ENCODE results near the gene C1orf174. TPM values are rescaled to one million over a fixed set of nuclear protein-coding genes. Genes with fewer than 3 reads are reported as not detected.

C1orf174 gene
- total RNA-seq, 1 donor from 2014 or later: 19.8 TPM

DNA sequence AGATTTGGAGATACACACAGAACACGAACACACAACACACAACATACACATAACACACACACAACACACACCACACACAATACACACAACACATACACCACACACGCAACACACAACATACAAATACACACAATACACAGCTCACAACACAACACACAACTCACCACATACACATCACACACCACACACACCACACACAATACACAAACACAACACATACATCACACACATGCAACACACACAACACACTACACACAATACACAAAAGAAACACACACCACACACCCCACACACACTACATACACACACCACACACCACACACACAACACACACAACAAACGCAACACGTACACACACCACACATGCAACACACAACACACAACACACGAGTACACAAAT lies 29.1 kb upstream of the C1orf174 start:
- Histone ChIP-seq H3K27ac (no peak overlapping the region), H3K4me1 (no peaks in the 10 kb centered on the region), H3K9me3 (no peaks in the 10 kb centered on the region), H3K36me3 (no peaks in the 10 kb centered on the region), H3K4me3 (no peak overlapping the region), H3K27me3 (ENCODE audit: low read depth) (peaks cover 34% of the 10 kb centered on the region)
- ATAC-seq (no peak), DNase-seq (no peak)
- intact Hi-C loops (cut with DNase I): no loop called here
- TF ChIP-seq, protein P1, sequence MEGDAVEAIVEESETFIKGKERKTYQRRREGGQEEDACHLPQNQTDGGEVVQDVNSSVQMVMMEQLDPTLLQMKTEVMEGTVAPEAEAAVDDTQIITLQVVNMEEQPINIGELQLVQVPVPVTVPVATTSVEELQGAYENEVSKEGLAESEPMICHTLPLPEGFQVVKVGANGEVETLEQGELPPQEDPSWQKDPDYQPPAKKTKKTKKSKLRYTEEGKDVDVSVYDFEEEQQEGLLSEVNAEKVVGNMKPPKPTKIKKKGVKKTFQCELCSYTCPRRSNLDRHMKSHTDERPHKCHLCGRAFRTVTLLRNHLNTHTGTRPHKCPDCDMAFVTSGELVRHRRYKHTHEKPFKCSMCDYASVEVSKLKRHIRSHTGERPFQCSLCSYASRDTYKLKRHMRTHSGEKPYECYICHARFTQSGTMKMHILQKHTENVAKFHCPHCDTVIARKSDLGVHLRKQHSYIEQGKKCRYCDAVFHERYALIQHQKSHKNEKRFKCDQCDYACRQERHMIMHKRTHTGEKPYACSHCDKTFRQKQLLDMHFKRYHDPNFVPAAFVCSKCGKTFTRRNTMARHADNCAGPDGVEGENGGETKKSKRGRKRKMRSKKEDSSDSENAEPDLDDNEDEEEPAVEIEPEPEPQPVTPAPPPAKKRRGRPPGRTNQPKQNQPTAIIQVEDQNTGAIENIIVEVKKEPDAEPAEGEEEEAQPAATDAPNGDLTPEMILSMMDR (IDR thresholded peaks at IDR 0.05): no peak

DNA sequence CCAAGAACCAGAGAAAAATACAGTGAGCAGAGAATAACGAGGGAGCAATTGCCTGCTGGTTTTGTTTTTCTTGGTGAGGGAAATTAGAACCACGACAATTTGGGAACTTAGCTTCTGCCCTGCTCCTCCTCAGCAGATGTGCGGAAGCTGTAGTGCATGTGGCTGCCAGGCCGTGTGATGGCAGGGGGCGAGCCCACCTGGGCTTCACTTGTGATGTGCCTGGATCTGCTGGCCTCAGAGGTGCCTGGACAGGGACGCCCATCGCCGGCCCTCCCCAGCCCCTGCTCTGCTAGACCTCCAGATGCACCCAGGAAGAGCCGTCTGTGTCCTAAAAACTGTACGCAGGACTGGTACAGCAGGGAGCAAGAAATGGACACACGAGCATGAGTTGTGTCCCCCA lies 28.5 kb upstream of the C1orf174 start:
- Histone ChIP-seq H3K27ac (no peak overlapping the region), H3K27me3 (ENCODE audit: low read depth) (peaks cover 34% of the 10 kb centered on the region), H3K36me3 (no peaks in the 10 kb centered on the region), H3K4me3 (no peak overlapping the region), H3K4me1 (no peaks in the 10 kb centered on the region), H3K9me3 (no peaks in the 10 kb centered on the region)
- intact Hi-C loops (cut with DNase I): no loop called here
- TF ChIP-seq, protein P1 (IDR thresholded peaks at IDR 0.05): no peak
- DNase-seq (no peak), ATAC-seq (no peak)

DNA sequence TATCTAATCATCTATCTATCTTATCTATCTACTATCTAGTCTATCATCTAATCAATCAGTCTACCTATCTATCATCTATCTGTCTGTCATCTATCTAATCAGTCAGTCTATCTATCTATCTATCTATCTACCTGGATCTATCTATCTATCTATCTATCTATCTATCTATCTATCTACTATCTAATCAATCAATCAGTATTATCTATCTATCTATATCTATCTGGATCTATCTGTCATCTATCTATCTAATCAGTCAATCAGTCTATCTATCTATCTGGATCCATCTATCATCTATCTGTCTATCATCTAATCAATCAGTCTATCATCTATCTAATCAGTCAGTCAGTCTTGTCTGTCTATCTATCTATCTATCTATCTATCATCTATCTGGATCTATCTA lies 26.9 kb upstream of the C1orf174 start:
- no peak for ATAC-seq

DNA sequence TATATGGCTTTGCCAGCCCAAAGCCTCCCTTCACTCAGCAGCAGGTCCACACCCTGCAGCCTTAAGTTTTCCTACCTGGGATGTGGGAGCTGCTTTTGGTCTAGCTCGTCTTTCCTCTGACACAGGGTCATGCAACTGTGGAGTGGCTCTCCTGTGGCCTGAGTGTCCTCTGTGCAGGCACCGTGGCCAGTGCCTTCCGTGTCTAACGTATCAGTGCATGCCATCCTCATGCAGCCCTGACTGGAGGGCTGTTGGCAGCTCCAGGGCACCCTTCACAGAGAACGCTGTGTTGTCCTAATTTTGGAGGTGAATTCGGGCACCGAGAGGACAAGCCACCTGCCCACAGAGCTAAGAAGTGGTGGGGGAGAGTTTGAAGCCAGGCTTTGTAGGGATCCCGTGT lies 25.7 kb upstream of the C1orf174 start:
- H3K4me1 ChIP-seq: no peaks in the 10 kb centered on the region
- peaks cover 30% of the 10 kb centered on the region for H3K27me3 ChIP-seq (ENCODE audit: low read depth)
- no peak for DNase-seq
- H3K27ac ChIP-seq: no peak overlapping the region
- no peaks in the 10 kb centered on the region for H3K36me3 ChIP-seq
- no peak overlapping the region for H3K4me3 ChIP-seq
- H3K9me3 ChIP-seq: no peaks in the 10 kb centered on the region
- TF ChIP-seq, protein P1 (IDR thresholded peaks at IDR 0.05): no peak
- ATAC-seq: no peak
- intact Hi-C loops (cut with DNase I): no loop called here

More for the DNA sequence above, 26.9 kb upstream of the C1orf174 start:
- Histone ChIP-seq H3K4me1 (no peaks in the 10 kb centered on the region), H3K4me3 (no peak overlapping the region), H3K36me3 (no peaks in the 10 kb centered on the region), H3K9me3 (no peaks in the 10 kb centered on the region), H3K27me3 (ENCODE audit: low read depth) (peaks cover 30% of the 10 kb centered on the region), H3K27ac (no peak overlapping the region)
- no peak for DNase-seq
- intact Hi-C loops (cut with DNase I): no loop called here
- TF ChIP-seq, protein P1 (IDR thresholded peaks at IDR 0.05): no peak

DNA sequence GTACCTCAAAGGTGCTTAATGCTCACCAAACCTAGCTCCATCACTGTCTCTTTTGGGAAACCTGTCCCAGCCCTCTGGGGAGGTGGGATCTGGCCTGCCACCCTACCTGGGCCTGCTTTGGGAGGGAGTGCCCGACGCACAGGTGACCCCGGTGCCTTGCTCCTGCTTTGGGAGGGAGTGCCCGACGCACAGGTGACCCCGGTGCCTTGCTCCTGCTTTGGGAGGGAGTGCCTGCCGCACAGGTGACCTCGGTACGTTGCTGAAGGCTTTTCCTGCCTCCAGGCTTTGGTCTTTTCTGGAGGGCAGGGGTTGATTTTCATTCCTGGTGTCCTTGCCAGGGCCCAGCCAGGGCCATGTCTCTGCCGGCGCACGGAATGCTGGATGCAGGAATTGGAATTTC lies 25.2 kb upstream of the C1orf174 start:
- Histone ChIP-seq H3K9me3 (no peaks in the 10 kb centered on the region), H3K27me3 (ENCODE audit: low read depth) (peaks cover 30% of the 10 kb centered on the region), H3K36me3 (no peaks in the 10 kb centered on the region), H3K27ac (no peak overlapping the region), H3K4me1 (no peaks in the 10 kb centered on the region), H3K4me3 (no peak overlapping the region)
- TF ChIP-seq, protein P1 (IDR thresholded peaks at IDR 0.05): no peak
- ATAC-seq: no peak
- DNase-seq: peak; percentile 24
- intact Hi-C loops (cut with DNase I): no loop called here

DNA sequence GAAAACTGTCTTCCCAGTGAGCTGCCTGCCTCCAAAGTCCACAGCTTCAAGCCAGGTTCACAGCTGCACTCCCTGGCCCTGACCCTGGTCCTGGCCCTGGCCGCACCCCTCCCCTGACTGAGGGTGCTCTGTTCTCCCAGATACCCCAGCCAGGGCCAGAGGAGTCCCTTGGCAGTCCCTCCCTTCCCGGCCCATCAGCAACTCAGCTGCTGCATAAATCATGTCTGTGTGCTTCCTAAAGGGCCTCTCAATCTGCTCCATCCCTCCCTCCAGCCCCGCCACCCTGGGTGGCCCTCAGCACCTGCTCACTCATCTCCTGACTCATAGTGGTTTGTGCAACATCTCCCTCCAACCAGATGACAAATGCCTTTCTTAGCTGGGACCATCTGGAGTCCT lies 24.8 kb upstream of the C1orf174 start:
- ATAC-seq: no peak
- Histone ChIP-seq H3K4me3 (no peak overlapping the region), H3K36me3 (no peaks in the 10 kb centered on the region), H3K9me3 (no peaks in the 10 kb centered on the region), H3K27me3 (ENCODE audit: low read depth) (peaks cover 30% of the 10 kb centered on the region), H3K4me1 (no peaks in the 10 kb centered on the region), H3K27ac (no peak overlapping the region)
- TF ChIP-seq, protein P1 (IDR thresholded peaks at IDR 0.05): no peak
- intact Hi-C loops (cut with DNase I): no loop called here
- peak; percentile 25 for DNase-seq
